MM.1S (cell line): ENCODE results near the gene GUCY2C.

ENCODE experiments used
- DNase-seq: peaks from one replicate; pipeline ENCODE4 v3.0.0-alpha.2; 2015
- H2AFZ ChIP-seq: fragments of 300-600 bp; sonication (generic); 2 replicates; pipeline ENCODE4 v1.6.0; 2016; ENCODE audit warnings: antibody characterized with exemption, low read length
- H3F3A ChIP-seq: fragments of 300-600 bp; sonication (generic); 2 replicates; pipeline ENCODE4 v1.6.1; 2016; ENCODE audit warnings: mild to moderate bottlenecking, antibody characterized with exemption, low read length, moderate library complexity, mixed read lengths; ENCODE audit not compliant: insufficient read depth
- H3K27ac ChIP-seq: fragments of 300-600 bp; sonication (generic); 2 replicates; pipeline ENCODE4 v1.5.1; 2016; ENCODE audit warnings: mild to moderate bottlenecking, low read length
- H3K27me3 ChIP-seq: fragments of 300-600 bp; sonication (generic); replicated peaks from 2 replicates; pipeline ENCODE4 v1.6.0; 2016; ENCODE audit warnings: low read length; ENCODE audit not compliant: insufficient read depth
- H3K36me3 ChIP-seq: fragments of 300-600 bp; sonication (generic); replicated peaks from 2 replicates; pipeline ENCODE4 v1.6.1; 2016; ENCODE audit warnings: mild to moderate bottlenecking, low read length, mixed read lengths; ENCODE audit not compliant: insufficient read depth
- H3K4me1 ChIP-seq: fragments of 300-600 bp; sonication (generic); 2 replicates; pipeline ENCODE4 v1.6.1; 2016; ENCODE audit warnings: low read length, mixed read lengths
- H3K4me2 ChIP-seq: fragments of 300-600 bp; sonication (generic); 2 replicates; pipeline ENCODE4 v1.6.0; 2016; ENCODE audit warnings: low read depth, low read length
- H3K4me3 ChIP-seq: fragments of 300-600 bp; sonication (generic); 2 replicates; pipeline ENCODE4 v1.5.1; 2016; ENCODE audit warnings: low read length, mixed read lengths
- H3K79me2 ChIP-seq: fragments of 300-600 bp; sonication (generic); 2 replicates; pipeline ENCODE4 v1.6.1; 2016; ENCODE audit warnings: mixed run types, low read length, mixed read lengths
- H3K9ac ChIP-seq: fragments of 300-600 bp; sonication (generic); 2 replicates; pipeline ENCODE4 v1.6.1; 2016; ENCODE audit warnings: low read length, mixed read lengths
- H3K9me2 ChIP-seq: fragments of 300-600 bp; sonication (generic); replicated peaks from 2 replicates; pipeline ENCODE4 v1.6.1; 2016; ENCODE audit warnings: mild to moderate bottlenecking, low read length, mixed read lengths; ENCODE audit not compliant: insufficient read depth
- H3K9me3 ChIP-seq: fragments of 300-600 bp; sonication (generic); replicated peaks from 2 replicates; pipeline ENCODE4 v1.6.1; 2016; ENCODE audit warnings: mild to moderate bottlenecking, low read length, mixed read lengths; ENCODE audit not compliant: insufficient read depth
- H4K20me1 ChIP-seq: fragments of 300-600 bp; sonication (generic); 2 replicates; pipeline ENCODE4 v1.6.1; 2016; ENCODE audit warnings: mild to moderate bottlenecking, low read length, moderate library complexity, mixed read lengths; ENCODE audit not compliant: insufficient read depth
- EZH2 ChIP-seq: fragments of 300-600 bp; sonication (generic); optimal IDR thresholded peaks from 2 replicates; pipeline ENCODE3; 2017; ENCODE audit warnings: low read depth, mild to moderate bottlenecking, antibody characterized with exemption, low read length, mixed read lengths
- EZH2phosphoT487 ChIP-seq: fragments of 300-600 bp; sonication (generic); IDR thresholded peaks from 2 replicates; pipeline ENCODE4 v1.6.1; 2018; ENCODE audit warnings: antibody characterized with exemption, low read length
- TF ChIP-seq, protein P1 (sequence below): fragments of 300-600 bp; sonication (generic); IDR thresholded peaks from 2 replicates; pipeline ENCODE4 v1.5.1; 2016; ENCODE audit warnings: antibody characterized with exemption, low read length, mixed read lengths

Gene GUCY2C

DNA sequence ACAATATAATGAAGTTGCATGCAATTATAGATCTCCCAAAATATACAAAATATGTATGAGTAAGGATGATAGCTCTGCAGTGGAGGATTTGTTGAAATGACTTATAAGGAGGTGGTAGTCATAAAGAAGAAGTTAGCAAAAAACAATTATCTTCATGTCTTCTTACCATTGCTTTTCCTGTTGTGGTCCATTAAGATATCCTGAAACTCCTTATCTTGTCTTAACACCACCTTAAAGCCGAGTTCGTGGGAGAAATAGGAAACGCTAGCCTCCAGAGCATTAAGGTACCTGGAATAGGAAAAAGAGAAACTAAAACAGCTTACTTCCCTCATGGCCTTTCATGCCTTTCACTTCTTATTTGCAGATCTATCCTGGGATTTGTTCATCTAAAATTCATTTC lies 15.2 kb downstream of the GUCY2C start:
- H3K36me3 ChIP-seq = no peaks in the 10 kb centered on the region
- no peaks in the 10 kb centered on the region for H3K79me2 ChIP-seq
- H3K9me2 ChIP-seq = no peaks in the 10 kb centered on the region
- TF ChIP-seq EZH2phosphoT487 (no peak), EZH2 (no peak)
- TF ChIP-seq, protein P1, sequence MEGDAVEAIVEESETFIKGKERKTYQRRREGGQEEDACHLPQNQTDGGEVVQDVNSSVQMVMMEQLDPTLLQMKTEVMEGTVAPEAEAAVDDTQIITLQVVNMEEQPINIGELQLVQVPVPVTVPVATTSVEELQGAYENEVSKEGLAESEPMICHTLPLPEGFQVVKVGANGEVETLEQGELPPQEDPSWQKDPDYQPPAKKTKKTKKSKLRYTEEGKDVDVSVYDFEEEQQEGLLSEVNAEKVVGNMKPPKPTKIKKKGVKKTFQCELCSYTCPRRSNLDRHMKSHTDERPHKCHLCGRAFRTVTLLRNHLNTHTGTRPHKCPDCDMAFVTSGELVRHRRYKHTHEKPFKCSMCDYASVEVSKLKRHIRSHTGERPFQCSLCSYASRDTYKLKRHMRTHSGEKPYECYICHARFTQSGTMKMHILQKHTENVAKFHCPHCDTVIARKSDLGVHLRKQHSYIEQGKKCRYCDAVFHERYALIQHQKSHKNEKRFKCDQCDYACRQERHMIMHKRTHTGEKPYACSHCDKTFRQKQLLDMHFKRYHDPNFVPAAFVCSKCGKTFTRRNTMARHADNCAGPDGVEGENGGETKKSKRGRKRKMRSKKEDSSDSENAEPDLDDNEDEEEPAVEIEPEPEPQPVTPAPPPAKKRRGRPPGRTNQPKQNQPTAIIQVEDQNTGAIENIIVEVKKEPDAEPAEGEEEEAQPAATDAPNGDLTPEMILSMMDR = no peak
- H3K9ac ChIP-seq = no peak overlapping the region
- H3K27me3 ChIP-seq = no peaks in the 10 kb centered on the region
- no peak overlapping the region for H3K4me3 ChIP-seq
- H3K27ac ChIP-seq = no peak overlapping the region
- H4K20me1 ChIP-seq = no peaks in the 10 kb centered on the region
- no peaks in the 10 kb centered on the region for H3F3A ChIP-seq
- H2AFZ ChIP-seq = no peak overlapping the region
- DNase-seq = no peak
- H3K4me1 ChIP-seq = no peaks in the 10 kb centered on the region
- no peaks in the 10 kb centered on the region for H3K9me3 ChIP-seq
- no peak overlapping the region for H3K4me2 ChIP-seq

- Histone ChIP-seq H3K4me3 (no peak overlapping the region), H4K20me1 (no peaks in the 10 kb centered on the region), H3K27ac (no peak overlapping the region), H3F3A (no peaks in the 10 kb centered on the region), H3K4me2 (no peak overlapping the region), H3K27me3 (no peaks in the 10 kb centered on the region), H3K4me1 (no peaks in the 10 kb centered on the region), H3K36me3 (no peaks in the 10 kb centered on the region), H2AFZ (no peak overlapping the region), H3K9me2 (no peaks in the 10 kb centered on the region), H3K79me2 (no peaks in the 10 kb centered on the region), H3K9ac (no peak overlapping the region), H3K9me3 (no peaks in the 10 kb centered on the region)
- DNase-seq = no peak
- no peak for TF ChIP-seq EZH2phosphoT487
- TF ChIP-seq EZH2 = no peak
- TF ChIP-seq, protein P1 = no peak
Observed at GRCh38 chr12:14678547-14679150, 17.8 kb downstream of the GUCY2C start.

GRCh38 chr12:14668591-14668990 lies 27.8 kb downstream of the GUCY2C start:
- TF ChIP-seq EZH2 = no peak
- no peak for TF ChIP-seq EZH2phosphoT487
- TF ChIP-seq, protein P1 = no peak

More at GRCh38 chr12:14668591-14668990, 27.8 kb downstream of the GUCY2C start:
- Histone ChIP-seq H4K20me1 (no peaks in the 10 kb centered on the region), H2AFZ (no peak overlapping the region), H3K4me3 (no peak overlapping the region), H3K9me3 (no peaks in the 10 kb centered on the region), H3K4me1 (no peaks in the 10 kb centered on the region), H3K27me3 (no peaks in the 10 kb centered on the region), H3K79me2 (no peaks in the 10 kb centered on the region), H3K9me2 (no peaks in the 10 kb centered on the region), H3K27ac (no peak overlapping the region), H3K9ac (no peak overlapping the region), H3K36me3 (no peaks in the 10 kb centered on the region), H3K4me2 (no peak overlapping the region), H3F3A (no peaks in the 10 kb centered on the region)
- no peak for DNase-seq
